Esophagus muscularis mucosa (tissue), 3 donors: ENCODE data around the gene S100A3.

Experiments
- CTCF ChIP-seq, 3 experiments: fragments of 200-600 bp in 2 of 3; fragments of 450-650 bp in 1 of 3; sonication (generic) in 2 of 3; IDR thresholded peaks; one replicate each; pipeline ENCODE4 v1.5.1; 2017 to 2019; ENCODE audit warnings: antibody characterized with exemption in 3 of 3, mild to moderate bottlenecking in 2 of 3, moderate library complexity in 1 of 3
- EP300 ChIP-seq: sonication (generic); formaldehyde crosslinking; IDR thresholded peaks from one replicate; pipeline ENCODE4 v1.6.1; 2017; ENCODE audit warnings: antibody characterized with exemption

DNA sequence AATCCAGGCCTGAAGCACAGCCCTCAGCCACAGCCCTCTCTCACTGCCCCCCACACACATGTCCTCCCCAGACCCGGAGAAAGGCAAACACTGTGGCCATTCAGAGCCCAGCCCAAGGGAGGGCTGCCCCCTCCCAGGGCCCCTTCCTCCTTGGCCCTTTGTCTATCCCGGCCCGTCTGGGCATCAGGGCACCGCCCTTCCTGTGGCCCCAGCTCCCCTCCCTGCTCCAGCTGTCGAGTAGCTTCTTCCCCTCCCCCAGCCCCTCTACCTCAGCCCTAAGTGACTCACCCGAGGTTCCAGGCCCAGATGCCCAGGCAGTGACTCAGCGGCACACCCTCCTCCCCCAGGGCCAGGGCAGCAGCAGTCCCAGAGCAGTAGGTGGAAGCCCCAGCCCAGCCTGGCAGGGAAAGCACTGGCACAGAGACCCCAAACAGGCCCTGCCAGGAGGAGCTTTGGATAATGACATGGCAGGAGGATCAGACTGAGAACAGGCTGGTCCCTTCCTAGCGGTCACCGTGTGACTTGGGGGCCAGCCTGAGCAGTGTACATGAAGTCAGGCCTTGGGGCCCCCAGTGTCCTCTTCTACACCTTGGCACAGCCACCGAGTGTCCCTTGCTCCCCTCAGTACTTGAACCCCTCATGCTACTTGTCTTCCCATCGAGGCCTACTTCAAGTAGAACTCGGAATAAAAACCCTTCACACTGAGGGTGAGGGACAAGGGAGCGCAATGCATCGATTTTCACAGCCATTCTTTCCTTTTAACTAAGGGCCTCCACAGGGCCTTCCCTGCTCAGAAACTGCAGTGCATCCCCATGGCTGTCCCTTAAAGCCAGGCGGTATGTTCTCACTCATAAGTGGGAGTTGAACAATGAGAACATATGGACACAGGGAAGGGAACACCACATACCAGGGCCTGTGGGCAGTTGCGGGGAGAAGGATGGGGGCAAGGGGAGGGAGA is 17.6 kb upstream of the S100A3 start:
- TF ChIP-seq CTCF (IDR thresholded peaks at IDR 0.05) (peak in 1 of 3 experiments; percentile 19), EP300 (no peak)
